ENCODE data around the gene PEAK3. TPM values are rescaled to one million over a fixed set of nuclear protein-coding genes. Genes with fewer than 3 reads are reported as not detected.

Gene PEAK3
- total RNA-seq, 1 donor = under 0.01 TPM

GRCh38 chr19:2239173-2239572 lies 42.8 kb downstream of the PEAK3 start:
- TF ChIP-seq CTCF (IDR thresholded peaks at IDR 0.05; ENCODE audit: insufficient read depth, low read depth, low read length) = no peak
- H3K4me3 ChIP-seq (ENCODE audit: low read depth, low read length) = peak overlapping the region; percentile 80
- DNase-seq (ENCODE audit: low read depth) = peak; percentile 34

GRCh38 chr19:2237869-2238153 lies 44.2 kb downstream of the PEAK3 start:
- peak overlapping the region; percentile 80 for H3K4me3 ChIP-seq (ENCODE audit: low read depth, low read length)
- TF ChIP-seq CTCF (IDR thresholded peaks at IDR 0.05; ENCODE audit: insufficient read depth, low read depth, low read length) = no peak
- no peak for DNase-seq (ENCODE audit: low read depth)

- DNase-seq (ENCODE audit: low read depth) = no peak
- TF ChIP-seq CTCF (IDR thresholded peaks at IDR 0.05; ENCODE audit: insufficient read depth, low read depth, low read length) = no peak
- H3K4me3 ChIP-seq (ENCODE audit: low read depth, low read length) = peak overlapping the region; percentile 80
Observed at GRCh38 chr19:2237051-2237868, 44.7 kb downstream of the PEAK3 start.

- DNase-seq (ENCODE audit: low read depth) = peak; percentile 99
- TF ChIP-seq CTCF (IDR thresholded peaks at IDR 0.05; ENCODE audit: insufficient read depth, low read depth, low read length) = peak; percentile 99
- H3K4me3 ChIP-seq (ENCODE audit: low read depth, low read length) = peak within 1 kb of the TSS; percentile 80
Observed at GRCh38 chr19:2236314-2237050, 45.5 kb downstream of the PEAK3 start, which contains the start of the genes PLEKHJ1 and SF3A2. Gene PLEKHJ1, minus strand, starts transcription at chr19:2236329. Its CDS starts 81 bp downstream, at chr19:2236248. Gene SF3A2, plus strand, starts transcription at chr19:2236824. Its CDS starts 6,595 bp downstream, at chr19:2243419.

- TF ChIP-seq CTCF (IDR thresholded peaks at IDR 0.05; ENCODE audit: insufficient read depth, low read depth, low read length) = no peak
- no peak for DNase-seq (ENCODE audit: low read depth)
- H3K4me3 ChIP-seq (ENCODE audit: low read depth, low read length) = peak overlapping the region; percentile 80
Observed at GRCh38 chr19:2236064-2236313, 46.0 kb downstream of the PEAK3 start.

GRCh38 chr19:2235381-2236063 lies 46.5 kb downstream of the PEAK3 start:
- no peak for DNase-seq (ENCODE audit: low read depth)
- H3K4me3 ChIP-seq (ENCODE audit: low read depth, low read length) = peak overlapping the region; percentile 80
- TF ChIP-seq CTCF (IDR thresholded peaks at IDR 0.05; ENCODE audit: insufficient read depth, low read depth, low read length) = no peak
